A549 treated with CORT108297 at 1 μM for 4 hours (cell line): ENCODE data around the gene CTSG. TPM values are rescaled to one million over a fixed set of nuclear protein-coding genes. Genes with fewer than 3 reads are reported as not detected.

Source experiments
- total RNA-seq: library from RNA; stranded (reverse); fragments of 200-300 nt; extraction: Qiagen RNA extraction; gene quantifications from 5 replicates; pipeline ENCODE4 v1.2.3, GENCODE V29; 2022

Gene CTSG, protein sequence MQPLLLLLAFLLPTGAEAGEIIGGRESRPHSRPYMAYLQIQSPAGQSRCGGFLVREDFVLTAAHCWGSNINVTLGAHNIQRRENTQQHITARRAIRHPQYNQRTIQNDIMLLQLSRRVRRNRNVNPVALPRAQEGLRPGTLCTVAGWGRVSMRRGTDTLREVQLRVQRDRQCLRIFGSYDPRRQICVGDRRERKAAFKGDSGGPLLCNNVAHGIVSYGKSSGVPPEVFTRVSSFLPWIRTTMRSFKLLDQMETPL
- not detected in 5 replicates for total RNA-seq

DNA sequence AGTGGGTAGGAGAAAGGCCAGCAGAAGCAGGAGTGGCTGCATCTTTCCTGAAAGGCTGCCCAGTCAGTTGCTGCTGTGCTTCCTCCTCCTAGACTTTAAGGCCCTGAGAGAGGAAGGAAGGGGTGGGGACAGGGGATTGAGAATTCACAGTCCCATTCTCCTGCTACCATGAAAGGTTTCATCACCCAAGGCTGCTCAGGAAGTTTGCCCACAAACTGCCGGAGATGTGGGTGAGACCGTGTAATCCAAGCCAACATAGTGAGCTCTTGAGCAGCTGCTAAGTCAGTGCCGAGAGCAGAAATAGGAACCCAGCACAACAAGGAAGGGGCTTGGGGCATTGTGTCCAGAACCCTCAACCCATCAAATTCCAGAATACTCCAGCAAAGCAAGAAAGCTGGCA lies at the start of gene CTSG:
Gene CTSG, minus strand, starts transcription at position 69 of the 400 bp plus-strand sequence. Its CDS starts 27 bp downstream, at position 42.

DNA sequence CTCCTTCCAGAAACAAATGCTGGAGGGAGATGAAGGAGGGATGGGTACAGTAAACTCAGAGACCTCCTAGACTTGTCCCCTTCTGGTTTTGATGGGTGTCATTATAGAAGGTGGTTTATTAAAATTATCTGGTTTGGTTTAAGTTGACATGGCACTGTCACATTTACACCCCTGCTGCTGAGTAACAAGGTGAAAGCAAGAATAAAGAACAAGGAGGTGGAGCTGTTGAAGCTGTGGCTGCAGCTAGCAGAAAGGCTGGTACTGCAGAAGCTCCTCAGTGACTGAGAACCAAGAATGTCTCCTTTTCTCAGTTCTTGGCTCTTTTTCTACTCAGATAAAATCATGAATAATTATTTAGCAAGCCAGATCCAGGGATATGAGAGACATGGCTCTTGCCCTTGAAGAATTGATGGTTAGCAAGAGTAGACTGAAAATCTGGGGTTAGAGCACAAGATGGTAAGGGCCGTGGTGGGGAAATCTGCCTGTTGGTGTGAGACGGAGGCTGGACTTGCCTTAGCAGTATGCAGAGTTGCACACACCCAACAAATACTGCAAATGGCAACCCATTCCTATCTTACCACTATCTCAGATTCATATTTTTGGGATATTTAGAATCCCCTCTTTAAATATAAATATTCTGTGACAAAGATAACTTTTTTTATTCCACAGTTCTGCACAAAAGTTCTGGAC lies 33.8 kb upstream of the CTSG start, which contains the start of gene GZMH:
Gene GZMH, minus strand, starts transcription at position 31 of the 690 bp plus-strand sequence. CDS start 72 bp downstream, outside the sequence.

Other genes with a start within 250 kb of the CTSG start
- not detected in 5 replicates for gene ADCY4, start 241.2 kb downstream of the CTSG start, total RNA-seq
- gene RIPK3, start 236.3 kb downstream of the CTSG start, total RNA-seq, result not detected in 5 replicates
- gene NFATC4, start 208.1 kb downstream of the CTSG start, total RNA-seq, result 0.10 to 0.41 TPM (median 0.23 TPM) in 5 replicates
- 0.15 to 0.25 TPM (median 0.21 TPM) in 5 replicates for gene NYNRIN, start 177.2 kb downstream of the CTSG start, total RNA-seq
- gene CBLN3, start 146.6 kb downstream of the CTSG start, total RNA-seq, result 0.81 to 1.5 TPM (median 1.4 TPM) in 5 replicates
- 23.0 to 32.2 TPM (median 27.1 TPM) in 5 replicates for gene KHNYN, start 146.3 kb downstream of the CTSG start, total RNA-seq
- gene SDR39U1, start 133.5 kb downstream of the CTSG start, total RNA-seq, result 42.4 to 55.2 TPM (median 51.6 TPM) in 5 replicates
- gene CMA1, start 68.0 kb downstream of the CTSG start, total RNA-seq, result not detected in 5 replicates
- not detected in 5 replicates for gene GZMH, start 33.4 kb upstream of the CTSG start, total RNA-seq
- not detected in 5 replicates for gene GZMB, start 57.9 kb upstream of the CTSG start, total RNA-seq